HG03045 (cell line): Measurements from ENCODE around the gene WEE2.
"Not testable (repeated sequence)": the region's sequence is repeated elsewhere in the genome, so short reads cannot be mapped to it uniquely, and the experiment has no call there.

Source experiments
- ATAC-seq: cut with Tn5 transposase; IDR thresholded peaks from one replicate; pipeline ENCODE4 v1.9.1; 2021; ENCODE audit warnings: mild to moderate bottlenecking, moderate library complexity; ENCODE audit not compliant: unreplicated experiment

Gene WEE2

DNA sequence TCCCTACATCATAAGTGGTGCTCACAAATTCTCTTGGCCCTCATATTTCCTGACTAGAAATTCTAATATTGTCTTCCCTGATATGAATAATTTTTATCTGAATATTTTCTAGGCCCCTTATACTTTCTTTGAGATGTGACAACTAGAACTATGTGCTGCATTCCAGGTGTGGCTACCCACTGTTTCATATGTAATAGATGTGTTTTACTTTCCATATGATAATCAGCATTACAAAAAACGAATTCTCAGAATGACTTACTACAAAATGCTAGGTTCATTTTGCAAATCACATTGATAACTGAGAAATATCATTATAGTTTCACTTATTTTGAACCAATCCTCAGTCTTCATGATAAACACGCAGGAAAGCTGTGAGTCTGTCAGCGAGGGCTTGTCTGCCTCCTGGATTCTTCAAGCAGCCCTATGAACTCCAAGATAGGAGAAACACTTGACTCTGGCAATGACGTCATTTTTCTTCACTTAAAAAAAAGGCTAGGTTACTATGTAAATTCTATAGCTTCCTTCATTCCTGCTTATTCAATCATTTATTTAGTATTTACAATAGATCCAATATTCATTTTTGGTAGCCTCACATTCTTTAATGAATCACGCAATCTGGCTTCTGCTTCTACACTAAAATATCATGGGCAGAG lies 4.6 kb downstream of the WEE2 start:
- ATAC-seq: no peak

DNA sequence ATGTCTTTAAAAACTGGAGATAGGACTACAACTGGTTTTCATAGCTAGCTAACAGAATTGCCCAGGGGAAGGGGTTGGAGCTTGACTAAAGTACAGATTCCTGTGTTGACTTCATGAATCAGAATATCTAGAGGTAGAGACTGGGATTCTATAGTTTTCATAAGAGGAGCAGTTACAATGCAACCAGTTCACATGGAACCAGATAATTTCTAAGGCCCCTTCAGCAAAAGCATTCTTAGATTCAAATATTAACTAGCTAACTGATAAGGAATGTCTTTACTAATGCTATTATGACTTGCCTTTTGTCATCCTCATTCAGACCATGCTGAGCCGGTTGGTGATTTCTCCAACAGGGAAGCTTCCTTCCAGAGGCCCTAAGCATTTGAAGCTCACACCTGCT lies 5.7 kb downstream of the WEE2 start:
- no peak for ATAC-seq

- ATAC-seq: no peak
Measured at GRCh38 chr7:141714571-141714970, 6.4 kb downstream of the WEE2 start.

DNA sequence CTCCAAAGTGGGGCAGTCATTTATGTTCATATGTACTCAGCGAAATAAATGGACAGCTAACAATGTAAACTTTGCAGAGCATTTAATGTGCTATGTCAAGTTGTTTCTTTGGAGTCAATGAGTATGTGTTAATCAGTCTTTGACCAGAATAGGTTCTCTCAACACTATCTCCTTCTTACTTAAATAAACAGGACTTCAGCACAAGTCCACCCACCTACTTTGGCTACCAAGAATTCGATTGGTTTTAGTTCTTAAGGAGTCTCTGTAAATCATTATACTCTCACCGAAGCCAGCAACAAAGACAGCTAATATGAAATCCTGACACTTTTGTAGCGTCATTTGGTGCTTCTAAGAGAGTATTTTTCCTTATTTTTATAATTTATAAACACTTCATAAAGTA lies 6.9 kb downstream of the WEE2 start:
- ATAC-seq: no peak

GRCh38 chr7:141715794-141716689 lies 7.9 kb downstream of the WEE2 start:
- no peak for ATAC-seq

- ATAC-seq: no peak
Measured at GRCh38 chr7:141717450-141717849, 9.3 kb downstream of the WEE2 start.

DNA sequence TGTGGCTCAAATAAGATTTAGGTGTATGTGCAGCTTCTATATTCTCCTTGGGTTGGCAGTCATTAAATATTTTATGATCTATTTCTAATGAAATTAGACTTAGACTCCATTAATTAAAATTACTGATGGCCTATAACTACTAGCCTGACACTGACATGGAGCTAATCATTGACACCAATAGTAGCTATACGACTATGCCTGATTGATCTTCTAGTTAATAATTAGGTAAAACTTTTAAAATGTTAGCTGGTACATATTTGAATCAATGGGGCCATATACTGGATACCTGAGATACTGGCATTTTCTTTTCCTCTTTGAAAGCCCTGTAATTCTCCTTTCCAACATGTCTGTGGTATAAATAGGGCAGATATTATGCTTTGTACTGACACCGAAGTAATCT lies 14.4 kb downstream of the WEE2 start:
- ATAC-seq: no peak

DNA sequence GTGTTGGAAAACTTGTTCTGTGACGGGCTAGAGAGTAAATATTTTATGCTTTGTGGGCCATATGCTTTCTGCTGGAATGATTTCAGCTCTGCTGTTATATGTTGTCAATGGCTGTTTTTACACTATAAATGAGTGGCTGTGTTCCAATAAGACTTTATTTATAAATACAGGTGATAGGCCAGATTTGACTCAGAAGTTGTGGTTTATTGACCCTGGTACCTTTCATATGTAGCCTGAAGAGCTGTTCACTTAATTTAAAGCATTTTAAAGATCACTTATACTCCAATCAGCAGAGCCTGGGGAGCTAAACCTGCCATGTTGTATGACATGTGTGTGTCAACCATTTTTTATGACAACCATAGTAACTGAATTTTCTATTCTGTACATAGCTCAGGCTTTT lies 20.9 kb downstream of the WEE2 start:
- ATAC-seq: no peak

- no peak for ATAC-seq
Measured at GRCh38 chr7:141731476-141732149, 23.5 kb downstream of the WEE2 start.

DNA sequence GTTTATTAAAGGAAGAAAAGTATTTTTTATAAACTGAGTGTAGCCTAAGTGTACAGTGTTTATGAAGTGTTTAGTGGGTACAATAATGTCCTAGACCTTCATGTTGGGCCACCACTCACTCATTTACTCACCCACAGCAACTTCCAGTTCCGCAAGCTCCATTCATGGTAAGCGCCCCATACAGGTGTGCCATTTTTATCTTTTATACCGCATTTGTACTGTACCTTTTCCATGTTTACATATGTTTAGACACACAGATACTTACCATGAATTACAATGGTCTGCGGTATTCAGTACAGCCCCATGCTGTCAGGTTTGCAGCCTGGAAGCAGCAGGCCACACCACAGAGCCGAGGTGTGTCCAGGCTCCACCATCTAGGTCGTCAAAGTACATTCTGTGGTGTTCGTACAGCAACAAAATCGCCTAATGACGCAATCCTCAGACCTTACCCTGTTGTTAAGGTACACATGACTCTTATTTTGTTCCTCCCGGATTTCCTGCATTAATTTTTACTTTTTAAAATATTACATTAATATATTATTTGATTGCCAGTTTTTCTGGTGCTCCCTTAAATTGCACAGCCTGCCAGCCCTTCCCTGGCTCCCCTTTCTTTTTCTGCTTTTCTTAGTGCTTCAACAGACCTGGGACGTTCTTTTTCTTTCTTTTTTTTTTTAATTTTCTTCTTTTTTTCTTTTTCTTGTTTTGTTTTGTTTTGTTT lies 29.1 kb downstream of the WEE2 start:
- ATAC-seq: no peak

DNA sequence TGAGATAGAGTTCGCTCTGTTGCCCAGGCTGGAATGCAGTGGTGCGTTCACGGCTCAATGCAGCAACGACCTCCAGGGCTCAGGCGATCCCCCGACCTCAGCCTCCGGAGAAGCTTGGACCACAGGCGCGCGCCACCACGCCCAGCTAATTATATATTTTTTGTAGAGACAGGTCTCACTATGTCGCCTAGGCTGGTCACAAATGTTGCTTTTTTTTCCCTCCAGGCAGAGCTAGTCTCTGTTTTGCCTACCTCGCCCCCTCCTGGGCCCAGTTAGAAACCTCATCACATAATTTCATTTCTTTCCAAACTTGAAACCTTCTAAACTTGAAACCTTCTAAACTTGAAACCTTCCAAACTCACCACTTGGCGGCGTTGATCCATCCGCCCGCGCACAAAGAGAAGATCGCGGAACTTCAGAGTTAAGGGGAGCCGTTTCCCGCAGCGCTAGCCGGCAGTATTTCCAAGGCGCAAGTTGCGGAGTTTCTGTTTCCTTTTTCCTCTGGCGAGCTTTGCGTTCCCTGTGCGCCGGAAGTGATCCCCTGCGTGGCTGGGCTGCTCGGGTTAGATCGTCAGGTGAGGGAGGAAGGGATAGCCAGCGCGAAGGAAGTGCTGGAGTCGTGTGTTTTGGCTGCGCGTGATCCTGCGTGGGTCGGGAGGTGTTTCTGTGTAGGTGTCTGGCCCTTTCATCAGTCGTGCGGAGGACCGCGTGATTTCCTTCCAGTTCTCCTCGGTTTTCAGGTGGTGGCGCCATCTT lies 29.9 kb downstream of the WEE2 start, which contains the start of gene SSBP1:
TSS of gene SSBP1 (plus strand) at position 523 of the 756 bp plus-strand sequence. CDS start 809 bp downstream, outside the sequence.
- peak; percentile 95 for ATAC-seq

DNA sequence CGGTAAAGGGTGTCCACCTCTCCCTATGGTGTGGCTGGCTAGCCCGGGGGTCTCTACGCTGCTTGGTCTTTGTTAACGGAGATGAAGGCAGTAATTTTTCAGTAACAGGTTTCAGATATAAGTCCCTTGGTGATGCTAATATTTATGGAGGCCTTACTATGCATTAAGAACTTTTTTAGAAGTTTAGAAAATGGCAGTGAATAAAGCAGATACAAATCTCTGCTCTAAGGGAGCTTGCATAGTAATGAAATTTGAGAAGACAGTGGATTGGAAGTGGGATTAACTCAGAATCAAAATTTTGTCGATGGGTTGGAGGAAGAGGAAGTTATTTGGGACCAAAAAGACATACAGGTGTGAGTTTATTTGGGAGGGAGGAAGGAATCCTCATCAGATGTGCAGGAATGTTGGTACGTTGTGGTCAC lies 30.4 kb downstream of the WEE2 start:
- ATAC-seq: no peak

- ATAC-seq: no peak
Measured at GRCh38 chr7:141739250-141739649, 31.1 kb downstream of the WEE2 start.

- no peak for ATAC-seq
Measured at GRCh38 chr7:141742229-141742628, 34.1 kb downstream of the WEE2 start.

DNA sequence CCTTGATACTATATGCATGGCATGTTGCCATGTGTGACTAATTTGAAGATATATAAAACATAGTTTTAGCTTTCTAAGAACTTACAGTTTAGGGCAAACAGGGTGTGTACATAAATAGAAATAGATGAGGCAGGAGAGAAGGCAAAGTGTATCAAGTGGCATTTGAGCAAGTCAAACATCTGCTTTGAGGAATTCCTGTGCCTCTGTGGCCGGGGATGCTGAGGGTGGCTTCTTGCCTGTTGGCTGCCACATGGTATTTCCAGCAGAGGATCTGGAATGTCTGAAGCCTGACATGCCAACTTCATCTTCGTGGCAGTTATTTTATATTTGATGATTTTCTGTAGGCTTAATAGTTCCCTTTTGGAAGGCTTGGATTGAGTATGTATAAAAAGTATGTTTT lies 36.0 kb downstream of the WEE2 start:
- no peak for ATAC-seq

DNA sequence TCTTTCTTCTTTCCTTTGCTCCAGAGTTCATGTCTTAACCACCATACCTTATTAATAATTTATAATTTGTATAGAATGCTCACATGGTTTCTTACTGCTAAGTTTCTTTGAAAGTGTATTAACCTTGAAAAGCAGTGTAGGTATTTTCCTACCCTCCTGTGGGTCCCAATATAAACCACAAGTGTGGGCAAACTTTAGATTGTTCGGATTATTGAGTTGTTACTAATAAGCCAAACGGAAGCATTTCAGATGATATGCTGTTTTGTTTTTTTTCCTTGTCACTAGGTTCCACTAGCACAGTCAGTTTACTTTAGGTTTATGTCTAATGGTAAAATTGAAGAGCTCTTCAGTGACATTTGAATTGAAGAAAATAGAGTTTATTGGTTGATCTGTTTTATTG lies 40.2 kb downstream of the WEE2 start:
- ATAC-seq: no peak

DNA sequence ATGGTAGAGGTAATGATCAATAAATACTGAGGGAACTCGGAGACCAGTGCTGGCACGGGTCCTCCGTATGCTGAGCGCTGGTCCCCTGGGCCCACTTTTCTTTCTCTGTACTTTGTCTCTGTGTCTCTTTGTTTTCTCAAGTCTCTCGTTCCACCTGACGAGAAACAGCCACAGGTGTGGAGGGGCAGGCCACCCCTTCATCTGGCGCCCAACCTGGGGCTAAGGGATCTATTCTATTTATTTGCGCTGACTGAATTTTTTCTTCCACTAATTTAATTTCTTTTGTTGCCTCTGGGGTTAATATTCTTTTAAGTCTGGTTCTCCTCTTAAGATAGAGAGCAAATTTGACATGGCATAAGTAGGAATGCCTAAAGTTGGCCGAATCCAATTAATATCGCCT lies 43.8 kb downstream of the WEE2 start:
- ATAC-seq: not testable (repeated sequence)

DNA sequence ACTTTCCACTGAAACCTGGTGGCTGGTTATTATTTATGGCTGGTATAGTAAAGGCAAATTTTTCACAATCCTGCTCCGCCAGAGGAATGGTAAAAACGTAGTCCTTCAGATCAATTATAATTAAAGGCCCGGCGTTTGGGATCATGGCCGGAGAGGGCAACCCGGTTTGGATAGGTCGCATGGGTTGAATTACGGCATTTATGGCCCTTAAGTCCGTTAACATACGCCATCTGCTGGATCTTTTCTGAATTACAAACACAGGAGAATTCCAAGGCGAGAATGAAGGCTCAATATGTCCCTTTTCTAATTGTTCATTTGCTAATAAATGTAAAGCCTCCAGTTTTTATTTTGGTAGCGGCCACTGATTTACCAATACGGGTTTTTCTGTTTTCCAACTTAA lies 44.5 kb downstream of the WEE2 start:
- ATAC-seq: no peak

GRCh38 chr7:141754939-141755338 lies 46.8 kb downstream of the WEE2 start:
- no peak for ATAC-seq

GRCh38 chr7:141763797-141764196 lies 55.6 kb downstream of the WEE2 start, which contains the start of gene TAS2R3:
TAS2R3 (plus strand) TSS chr7:141764097; CDS start chr7:141764159, 62 bp downstream.
- ATAC-seq: no peak
